ENCODE results near the gene KCNIP3. TPM values are rescaled to one million over a fixed set of nuclear protein-coding genes. Genes with fewer than 3 reads are reported as not detected.

The KCNIP3 gene
- total RNA-seq, 2 donors from 2014 or later, result 12.5 to 22.1 TPM

GRCh38 chr2:95350774-95351597, 53.8 kb downstream of the KCNIP3 start:
- no peak for DNase-seq (ENCODE audit: low spot score)

GRCh38 chr2:95351598-95351915, 54.4 kb downstream of the KCNIP3 start:
- Histone ChIP-seq H3K4me1 (ENCODE audit: control insufficient read depth in 1 of 2, low read depth in 2 of 2) (peaks cover 0 to 9% of the 10 kb centered on the region in 2 donors), H3K36me3 (no peaks in the 10 kb centered on the region), H3K27ac (no peak overlapping the region), H3K4me3 (no peak overlapping the region), H3K9me3 (no peaks in the 10 kb centered on the region), H3K27me3 (replicated peaks; ENCODE audit: insufficient read depth) (no peaks in the 10 kb centered on the region)
- DNase-seq (ENCODE audit: low spot score), result no peak
- no peak for ATAC-seq (ENCODE audit: insufficient number of reproducible peaks, low FRiP score, low read depth)
- TF ChIP-seq CTCF (IDR thresholded peaks at IDR 0.05), result no peak

More at GRCh38 chr2:95350774-95351597, 53.8 kb downstream of the KCNIP3 start:
- Histone ChIP-seq H3K36me3 (no peaks in the 10 kb centered on the region), H3K27ac (no peak overlapping the region), H3K27me3 (replicated peaks; ENCODE audit: insufficient read depth) (no peaks in the 10 kb centered on the region), H3K4me1 (ENCODE audit: control insufficient read depth in 1 of 2, low read depth in 2 of 2) (peaks cover 0 to 9% of the 10 kb centered on the region in 2 donors), H3K9me3 (no peaks in the 10 kb centered on the region), H3K4me3 (no peak overlapping the region)
- no peak for TF ChIP-seq CTCF (IDR thresholded peaks at IDR 0.05)
- ATAC-seq (ENCODE audit: insufficient number of reproducible peaks, low FRiP score, low read depth), result no peak

- no peaks in the 10 kb centered on the region for H3K36me3 ChIP-seq
- DNase-seq (ENCODE audit: low spot score) (no peak), ATAC-seq (ENCODE audit: insufficient number of reproducible peaks, low FRiP score, low read depth) (no peak)
- H3K27ac ChIP-seq, result no peak overlapping the region
- no peak overlapping the region for H3K4me3 ChIP-seq
- H3K9me3 ChIP-seq, result no peaks in the 10 kb centered on the region
- no peak for TF ChIP-seq CTCF (IDR thresholded peaks at IDR 0.05)
- H3K4me1 ChIP-seq (ENCODE audit: control insufficient read depth in 1 of 2, low read depth in 2 of 2), result peaks cover 0 to 1% of the 10 kb centered on the region in 2 donors
- H3K27me3 ChIP-seq (replicated peaks; ENCODE audit: insufficient read depth), result no peaks in the 10 kb centered on the region
Observed at GRCh38 chr2:95352310-95353054, 55.3 kb downstream of the KCNIP3 start.

- Histone ChIP-seq H3K9me3 (no peaks in the 10 kb centered on the region), H3K36me3 (no peaks in the 10 kb centered on the region), H3K4me3 (no peak overlapping the region), H3K4me1 (ENCODE audit: control insufficient read depth in 1 of 2, low read depth in 2 of 2) (no peaks in the 10 kb centered on the region), H3K27me3 (replicated peaks; ENCODE audit: insufficient read depth) (no peaks in the 10 kb centered on the region), H3K27ac (no peak overlapping the region)
- TF ChIP-seq CTCF (IDR thresholded peaks at IDR 0.05), result no peak
- DNase-seq (ENCODE audit: low spot score) (no peak), ATAC-seq (ENCODE audit: insufficient number of reproducible peaks, low FRiP score, low read depth) (no peak)
Observed at GRCh38 chr2:95353055-95353575, 56.0 kb downstream of the KCNIP3 start.

All from thoracic aorta (tissue), 2 donors.